ENCODE measurements around the gene RAB11FIP3. TPM values are rescaled to one million over a fixed set of nuclear protein-coding genes. Genes with fewer than 3 reads are reported as not detected.
"Not testable (repeated sequence)": the region's sequence is repeated elsewhere in the genome, so short reads cannot be mapped to it uniquely, and the experiment has no call there.

RAB11FIP3 gene
- total RNA-seq, 1 donor from 2014 or later, result 56.0 TPM

DNA sequence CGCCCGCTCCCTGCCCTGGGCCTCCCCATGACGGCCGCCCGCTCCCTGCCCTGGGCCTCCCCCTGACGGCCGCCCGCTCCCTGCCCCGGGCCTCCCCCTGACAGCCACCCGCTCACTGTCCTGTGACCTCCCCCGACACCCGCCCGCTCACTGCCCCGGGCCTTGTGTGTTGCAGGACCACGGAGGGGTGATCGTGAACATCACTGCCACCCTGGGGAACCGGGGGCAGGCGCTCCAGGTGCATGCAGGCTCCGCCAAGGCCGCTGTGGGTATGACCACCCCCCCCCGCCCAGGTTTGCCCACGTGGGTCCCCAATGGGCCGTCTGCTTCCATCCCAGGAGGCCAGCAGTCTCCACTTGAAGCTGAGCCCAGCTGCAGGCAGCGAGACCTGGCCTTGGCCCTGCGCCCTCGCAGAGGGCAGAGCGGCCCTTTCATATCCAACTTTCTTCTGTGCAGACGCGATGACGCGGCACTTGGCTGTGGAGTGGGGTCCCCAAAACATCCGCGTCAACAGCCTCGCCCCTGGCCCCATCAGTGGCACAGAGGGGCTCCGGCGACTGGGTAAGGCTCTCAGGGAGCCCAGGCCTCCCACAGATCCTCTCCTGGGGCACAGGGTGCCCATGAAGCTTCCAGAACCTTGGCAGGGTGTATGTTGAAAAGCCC is 14.8 kb upstream of the RAB11FIP3 start:
- ATAC-seq, result no peak
- intact Hi-C loops (cut with DNase I), result no loop called here

DNA sequence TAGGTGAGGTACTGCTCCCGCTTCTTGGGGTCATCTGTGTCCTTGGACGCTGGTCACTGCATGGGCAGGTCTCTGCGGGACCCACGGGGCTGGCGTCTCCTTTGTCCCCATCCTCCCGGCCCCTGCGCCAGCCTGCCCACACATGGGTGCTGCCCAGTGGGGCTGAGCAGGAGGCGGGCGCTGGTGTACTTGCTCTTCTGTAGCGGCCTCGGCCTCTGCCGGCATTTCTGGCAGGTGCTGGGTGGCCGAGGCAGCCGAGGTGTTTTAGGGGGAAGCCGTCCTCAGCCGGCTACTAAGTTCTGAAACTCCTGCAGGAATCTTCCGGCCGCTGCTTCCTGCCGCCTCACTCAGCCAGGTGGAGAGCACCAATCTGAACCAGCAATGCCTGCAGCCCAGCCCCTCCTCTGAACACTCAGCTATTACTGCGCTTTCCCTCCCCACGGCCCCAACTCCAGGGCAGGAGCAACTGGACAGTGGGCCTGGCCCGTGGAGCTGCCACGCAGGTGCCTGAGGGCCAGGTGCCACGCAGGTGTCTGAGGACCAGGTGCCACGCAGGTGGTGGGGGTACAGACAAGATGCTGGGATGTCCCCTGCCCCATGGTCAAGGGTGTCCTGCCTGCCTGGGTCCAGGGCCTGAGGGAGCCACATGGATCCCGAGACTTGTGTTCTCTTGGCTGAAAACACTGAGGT is 13.7 kb upstream of the RAB11FIP3 start:
- ATAC-seq (no peak), DNase-seq (ENCODE audit: low spot score) (no peak)
- intact Hi-C loops (cut with DNase I), result no loop called here

More for the DNA sequence above, 14.8 kb upstream of the RAB11FIP3 start:
- DNase-seq (ENCODE audit: low spot score), result no peak

DNA sequence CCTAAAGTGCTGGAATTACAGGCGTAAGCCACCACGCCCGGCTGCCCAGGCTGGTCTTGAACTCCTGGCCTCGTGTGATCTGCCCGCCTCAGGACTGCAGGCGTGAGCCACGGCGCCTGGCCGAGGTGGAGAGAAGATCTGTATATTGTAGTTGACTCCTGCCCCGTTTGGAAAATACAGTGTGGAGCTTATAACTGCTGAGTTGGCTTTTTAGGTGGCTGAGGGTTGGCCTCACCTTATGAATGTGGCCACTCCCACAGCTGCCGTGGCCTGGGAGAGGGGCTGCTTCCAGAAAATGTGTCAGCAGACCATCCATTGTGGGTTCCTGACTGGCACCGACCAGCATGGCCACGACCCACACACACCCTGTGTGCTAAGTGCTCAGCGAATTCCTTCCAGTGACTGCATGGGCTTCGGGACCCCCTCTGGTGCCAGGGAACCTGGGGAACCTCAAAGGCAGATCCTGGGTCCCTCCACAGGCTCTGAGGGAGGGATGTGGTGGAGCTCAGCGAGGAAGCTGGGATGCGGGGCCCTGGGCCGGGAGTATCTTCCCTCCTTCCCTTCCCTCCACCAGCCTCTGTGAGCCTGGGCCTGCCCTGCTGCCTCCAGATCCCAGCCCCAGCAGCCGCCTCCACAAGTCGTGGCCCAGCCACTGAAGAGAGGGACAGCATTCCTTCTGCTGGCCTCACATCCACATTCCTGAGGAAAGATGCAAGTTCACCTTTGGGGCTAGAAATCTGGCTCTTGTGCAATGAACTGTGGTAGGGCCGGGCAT is 10.9 kb upstream of the RAB11FIP3 start:
- intact Hi-C loops (cut with DNase I), result no loop called here
- ATAC-seq (no peak), DNase-seq (ENCODE audit: low spot score) (no peak)

DNA sequence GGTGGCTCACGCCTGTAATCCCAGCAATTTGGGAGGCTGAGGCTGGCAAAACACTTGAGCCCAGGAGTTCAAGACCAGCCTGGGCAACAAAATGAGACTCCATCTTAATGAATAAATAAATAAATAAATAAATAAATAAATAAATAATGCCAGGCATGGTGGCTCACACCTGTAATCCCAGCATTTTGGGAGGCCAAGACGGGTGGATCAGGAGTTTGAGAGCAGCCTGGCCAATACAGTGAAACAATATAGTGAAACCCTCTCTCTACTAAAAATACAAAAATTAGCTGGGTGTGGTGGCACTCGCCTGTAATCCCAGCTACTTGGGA is 10.3 kb upstream of the RAB11FIP3 start:
- DNase-seq (ENCODE audit: low spot score); intact Hi-C loops (cut with DNase I); ATAC-seq: not testable (repeated sequence)

DNA sequence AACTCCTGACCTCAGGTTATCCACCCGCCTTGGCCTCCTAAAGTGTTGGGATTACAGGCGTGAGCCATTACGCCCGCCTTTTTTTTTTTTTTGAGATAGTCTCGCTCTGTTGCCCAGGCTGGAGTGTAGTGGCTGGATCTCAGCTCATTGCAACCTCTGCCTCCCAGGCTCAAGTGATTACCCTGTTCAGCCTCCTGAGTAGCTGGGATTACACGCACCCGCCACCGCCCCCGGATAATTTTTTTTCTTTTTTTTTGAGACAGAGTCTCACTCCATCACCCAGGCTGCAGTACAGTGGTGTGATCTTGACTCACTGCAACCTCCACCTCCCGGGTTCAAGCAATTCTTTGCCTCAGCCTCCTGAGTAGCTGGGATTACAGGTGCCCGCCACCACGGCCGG is 3.3 kb upstream of the RAB11FIP3 start:
- intact Hi-C loops (cut with DNase I); ATAC-seq; DNase-seq (ENCODE audit: low spot score): not testable (repeated sequence)

- ATAC-seq (peak; percentile 85), DNase-seq (ENCODE audit: low spot score) (no peak)
- intact Hi-C loops (cut with DNase I), result no loop called here
Observed at GRCh38 chr16:424033-424622, 1.3 kb upstream of the RAB11FIP3 start.

- intact Hi-C loops (cut with DNase I), result no loop called here
- DNase-seq (ENCODE audit: low spot score) (no peak), ATAC-seq (peak; percentile 48)
Observed at GRCh38 chr16:424623-425081, 797 bp upstream of the RAB11FIP3 start.

DNA sequence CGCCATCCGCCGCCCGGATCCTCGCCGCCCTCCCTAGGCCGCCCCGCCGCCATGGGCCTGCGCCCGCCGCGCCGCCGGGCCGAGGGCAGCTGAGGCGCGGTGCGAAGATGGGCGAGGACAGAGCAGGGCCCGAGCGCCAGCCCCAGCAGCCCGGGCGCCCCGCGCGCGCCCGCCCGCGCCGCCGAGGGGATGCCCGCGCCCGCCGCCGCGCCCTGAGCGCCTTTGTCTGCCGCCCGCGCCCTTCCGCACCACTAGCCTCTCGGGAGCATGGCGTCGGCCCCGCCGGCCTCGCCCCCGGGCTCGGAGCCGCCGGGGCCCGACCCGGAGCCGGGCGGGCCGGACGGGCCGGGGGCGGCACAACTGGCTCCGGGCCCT is 278 bp downstream of the RAB11FIP3 start:
- DNase-seq (ENCODE audit: low spot score) (no peak), ATAC-seq (no peak)
- intact Hi-C loops (cut with DNase I), result no loop called here

- ATAC-seq, result no peak
- no peak for DNase-seq (ENCODE audit: low spot score)
- intact Hi-C loops (cut with DNase I), result no loop called here
Observed at GRCh38 chr16:426115-426905, 861 bp downstream of the RAB11FIP3 start.

- intact Hi-C loops (cut with DNase I), result no loop called here
- ATAC-seq (no peak), DNase-seq (ENCODE audit: low spot score) (no peak)
Observed at GRCh38 chr16:426906-427249, 1.4 kb downstream of the RAB11FIP3 start.

DNA sequence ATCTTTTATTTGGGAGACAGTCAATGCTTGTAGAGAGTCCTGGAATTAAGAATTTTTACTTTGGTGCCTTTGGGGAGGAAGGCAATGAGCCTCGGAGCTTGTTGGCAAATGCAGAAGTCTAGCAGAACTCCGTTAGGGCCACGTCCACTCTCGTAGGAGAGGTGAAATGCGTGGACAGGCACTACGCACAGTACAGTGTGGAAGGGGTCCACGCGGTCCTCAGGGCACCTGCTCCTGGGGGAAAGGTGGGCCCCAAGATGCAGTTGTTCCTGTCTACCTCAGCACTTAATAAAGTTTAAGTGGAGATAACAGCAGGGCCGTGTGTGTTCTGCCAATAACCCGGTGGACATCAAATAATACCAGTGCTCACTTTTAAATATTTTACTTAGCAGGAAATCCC is 1.8 kb downstream of the RAB11FIP3 start:
- ATAC-seq, result no peak
- DNase-seq (ENCODE audit: low spot score), result no peak
- intact Hi-C loops (cut with DNase I), result no loop called here

- DNase-seq (ENCODE audit: low spot score), result no peak
- no peak for ATAC-seq
- intact Hi-C loops (cut with DNase I), result no loop called here
Observed at GRCh38 chr16:430904-431303, 5.5 kb downstream of the RAB11FIP3 start.

GRCh38 chr16:440627-441026 is 15.2 kb downstream of the RAB11FIP3 start:
- DNase-seq (ENCODE audit: low spot score) (no peak), ATAC-seq (no peak)
- intact Hi-C loops (cut with DNase I), result no loop called here

DNA sequence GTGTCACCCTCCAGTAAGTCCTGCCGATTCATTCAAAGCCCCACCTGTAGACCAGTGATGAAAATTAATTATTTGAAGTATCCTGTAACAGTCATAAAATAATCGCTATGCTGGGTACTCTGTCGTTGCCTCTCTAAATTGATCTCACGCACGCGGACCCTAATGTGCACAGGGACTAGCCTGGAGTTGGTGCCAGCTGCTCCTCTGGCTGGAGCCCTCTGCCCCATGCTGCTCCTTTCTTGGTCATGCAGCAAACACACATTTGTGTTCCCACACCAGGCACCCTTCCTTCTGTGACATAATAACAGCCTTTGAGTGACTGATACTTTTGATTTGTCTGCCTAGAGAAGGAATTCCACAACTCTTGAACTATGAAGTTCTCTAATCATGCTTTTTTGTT is 16.0 kb downstream of the RAB11FIP3 start:
- ATAC-seq (no peak), DNase-seq (ENCODE audit: low spot score) (no peak)
- intact Hi-C loops (cut with DNase I), result no loop called here

DNA sequence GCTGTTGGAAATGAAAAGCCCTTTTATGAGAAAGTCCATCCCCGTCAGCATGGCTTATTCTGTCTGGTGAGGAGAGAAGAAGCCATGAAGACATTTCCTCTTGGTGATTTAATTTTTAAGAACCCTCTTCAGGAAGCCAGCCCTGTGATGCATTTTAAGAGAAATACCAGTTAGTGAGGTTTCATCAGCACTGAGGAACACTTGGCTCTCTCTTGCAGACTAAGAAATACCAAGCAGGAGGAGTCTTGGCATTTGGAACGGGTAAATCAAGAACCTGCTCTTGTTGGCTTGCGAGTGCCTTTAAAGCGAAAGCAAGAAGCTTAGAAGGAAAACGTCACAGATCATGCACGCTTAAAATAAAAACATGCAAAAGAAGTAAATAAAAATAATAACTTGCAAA is 17.5 kb downstream of the RAB11FIP3 start:
- DNase-seq (ENCODE audit: low spot score), result no peak
- intact Hi-C loops (cut with DNase I), result no loop called here
- ATAC-seq, result peak; percentile 76

DNA sequence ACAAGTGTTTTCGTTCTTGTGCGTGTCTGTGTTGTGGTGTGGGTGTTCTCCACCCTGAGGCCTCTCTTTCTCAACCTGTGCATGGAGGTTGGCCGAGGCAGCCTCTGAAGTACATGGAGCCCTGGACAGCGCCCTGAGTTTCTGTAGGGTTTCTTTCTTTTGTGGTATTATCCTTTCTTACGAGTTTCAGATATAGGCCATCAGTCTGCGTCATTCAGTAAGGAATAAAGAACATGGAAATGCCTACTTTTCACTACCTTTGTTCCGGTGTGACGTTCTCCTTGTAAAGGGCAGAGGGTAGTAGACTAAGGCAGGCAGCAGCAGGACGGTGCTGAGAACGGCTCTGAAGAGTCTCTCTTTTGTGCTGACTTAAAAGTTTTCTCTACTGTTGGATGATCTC is 18.6 kb downstream of the RAB11FIP3 start:
- no peak for ATAC-seq
- no peak for DNase-seq (ENCODE audit: low spot score)
- intact Hi-C loops (cut with DNase I), result no loop called here

DNA sequence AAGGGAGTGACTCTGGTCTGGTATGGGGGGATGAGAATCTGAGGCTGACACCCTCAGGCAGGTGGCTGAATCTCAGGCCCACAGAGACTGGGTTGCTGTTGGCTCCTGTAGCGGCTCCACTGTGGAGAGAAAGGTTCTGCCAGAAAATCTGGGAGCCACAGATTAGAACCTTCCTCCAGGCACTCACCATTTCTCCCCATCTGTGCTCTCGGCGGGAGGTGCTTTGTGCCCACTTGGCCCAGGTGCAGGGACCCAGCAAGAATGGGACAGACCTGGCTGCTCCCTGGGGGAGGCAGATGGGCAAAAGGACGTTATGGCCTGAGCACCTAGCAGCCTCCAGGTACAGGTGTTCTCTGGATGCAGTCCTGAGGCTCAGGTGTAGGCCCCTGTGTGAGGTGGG is 20.1 kb downstream of the RAB11FIP3 start:
- no peak for DNase-seq (ENCODE audit: low spot score)
- no peak for ATAC-seq
- intact Hi-C loops (cut with DNase I), result no loop called here

DNA sequence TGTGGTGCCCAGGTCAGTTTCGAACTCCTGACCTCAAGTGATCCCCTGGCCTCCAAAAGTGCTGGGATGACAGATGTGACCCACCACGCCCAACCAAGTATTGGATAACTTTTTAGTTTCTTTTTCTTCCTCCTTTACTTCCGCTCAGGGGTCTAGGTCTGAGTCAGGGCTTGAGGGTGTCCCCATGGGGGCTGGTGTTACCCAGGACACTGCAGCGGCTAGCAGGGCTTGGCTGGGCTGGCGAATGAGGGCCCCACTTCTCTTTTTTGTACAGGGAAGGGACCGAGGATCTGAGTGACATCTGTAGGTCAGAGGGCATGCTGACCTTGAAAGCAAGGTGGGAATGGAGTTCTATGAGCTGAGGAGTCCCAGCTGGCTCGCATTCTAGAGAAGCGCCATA is 24.9 kb downstream of the RAB11FIP3 start:
- ATAC-seq (no peak), DNase-seq (ENCODE audit: low spot score) (no peak)
- intact Hi-C loops (cut with DNase I), result no loop called here

DNA sequence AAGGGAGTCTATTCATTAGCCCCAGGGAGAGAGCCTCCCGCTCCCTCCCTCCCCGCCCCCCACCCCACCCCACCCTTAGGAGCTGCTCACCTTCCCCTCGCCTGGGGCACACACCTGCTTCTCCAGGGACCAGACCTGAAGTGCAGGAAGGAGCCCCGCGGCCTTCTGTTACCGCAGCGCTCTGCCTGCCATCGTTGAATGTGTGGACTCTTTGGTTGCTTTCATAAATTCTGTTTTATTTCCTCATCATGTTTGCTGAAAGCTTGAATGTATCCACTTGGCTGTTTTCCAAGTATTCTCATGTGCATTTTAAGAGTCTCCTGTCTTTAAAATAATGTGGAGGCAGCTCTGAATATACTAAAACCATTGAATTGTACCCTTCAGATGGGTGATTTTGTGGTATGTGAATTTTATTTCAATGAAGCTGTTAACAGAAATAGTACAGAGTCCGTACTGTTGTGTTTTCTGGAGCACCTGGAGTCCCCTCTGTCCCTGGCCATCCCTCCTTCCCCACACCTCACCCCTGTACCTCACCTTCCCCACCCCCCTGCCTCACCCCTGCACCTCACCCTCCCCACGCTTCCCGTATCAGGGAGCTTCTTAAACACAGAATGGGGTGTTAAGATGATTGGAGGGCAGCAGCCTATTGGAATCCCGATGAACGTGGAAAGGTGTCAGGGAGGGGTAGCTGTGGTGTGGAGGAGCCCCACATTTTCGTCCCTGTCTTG is 25.5 kb downstream of the RAB11FIP3 start:
- intact Hi-C loops (cut with DNase I), result no loop called here
- DNase-seq (ENCODE audit: low spot score) (no peak), ATAC-seq (no peak)
